OCI-LY7 (cell line): Measurements from ENCODE around the gene CCDC15. TPM values are rescaled to one million over a fixed set of nuclear protein-coding genes. Genes with fewer than 3 reads are reported as not detected.

Source experiments
- BruUV-seq: library from RNA; stranded (reverse); fragments of 400-500 nt; replicated peaks from 2 replicates; lab custom pipeline; 2021; lab: Mats Ljungman, UMichigan
- CTCF ChIA-PET: fragments of 300-600 bp; sonication (Branson Sonifier 250); formaldehyde crosslinking; loops from one replicate; lab custom pipeline; 2022; ENCODE audit warnings: antibody characterized with exemption; ENCODE audit not compliant: unreplicated experiment; lab: Charles Lee
- POLR2A ChIA-PET: fragments of 300-600 bp; sonication (Branson Sonifier 250); formaldehyde crosslinking; loops from one replicate; lab custom pipeline; 2022; ENCODE audit warnings: antibody characterized with exemption; lab: Charles Lee
- DNase-seq: peaks from one replicate; pipeline ENCODE4 v3.0.0-alpha.2; 2015; ENCODE audit warnings: low spot score
- H2AFZ ChIP-seq: fragments of 200-600 bp; sonication (generic), shearing (Covaris generic); 2 replicates; pipeline ENCODE4 v1.6.1; 2014; ENCODE audit warnings: mild to moderate bottlenecking, antibody characterized with exemption, low read length, moderate library complexity
- H3K27ac ChIP-seq: fragments of 200-600 bp; sonication (generic); 2 replicates; pipeline ENCODE4 v1.5.1; 2014; ENCODE audit warnings: mixed run types, low read depth, mild to moderate bottlenecking, moderate library complexity, low read length, inconsistent platforms; ENCODE audit not compliant: poor library complexity, severe bottlenecking
- H3K36me3 ChIP-seq: fragments of 200-600 bp; sonication (generic); 2 replicates; pipeline ENCODE4 v1.6.1; 2014; ENCODE audit warnings: mild to moderate bottlenecking, antibody characterized with exemption, low read length, moderate library complexity, mixed read lengths; ENCODE audit not compliant: insufficient read depth
- H3K4me1 ChIP-seq: fragments of 200-600 bp; sonication (generic); 2 replicates; pipeline ENCODE4 v1.5.1; 2014; ENCODE audit warnings: mild to moderate bottlenecking, low read length; ENCODE audit not compliant: insufficient read depth, poor library complexity, severe bottlenecking
- H3K4me2 ChIP-seq: fragments of 200-600 bp; sonication (generic); 2 replicates; pipeline ENCODE4 v1.6.1; 2014; ENCODE audit warnings: mild to moderate bottlenecking, low read length
- H3K4me3 ChIP-seq: fragments of 200-600 bp; sonication (generic); 2 replicates; pipeline ENCODE4 v1.5.1; 2014; ENCODE audit warnings: mild to moderate bottlenecking, low read depth, low read length; ENCODE audit not compliant: poor library complexity, severe bottlenecking
- H3K79me2 ChIP-seq: fragments of 200-600 bp; sonication (generic); 2 replicates; pipeline ENCODE4 v1.6.1; 2016; ENCODE audit warnings: low read depth, mild to moderate bottlenecking, low read length, moderate library complexity, mixed read lengths; ENCODE audit not compliant: insufficient read depth
- H3K9me2 ChIP-seq: fragments of 200-600 bp; sonication (generic); 2 replicates; pipeline ENCODE4 v1.6.1; 2016; ENCODE audit warnings: mild to moderate bottlenecking, low read length, mixed read lengths; ENCODE audit not compliant: insufficient read depth
- H3K9me3 ChIP-seq: fragments of 200-600 bp; sonication (generic); 2 replicates; pipeline ENCODE4 v1.6.1; 2014; ENCODE audit warnings: mild to moderate bottlenecking, mixed run types, low read length, mixed read lengths
- H4K20me1 ChIP-seq: fragments of 200-600 bp; sonication (generic); 2 replicates; pipeline ENCODE4 v1.6.1; 2014; ENCODE audit warnings: mild to moderate bottlenecking, antibody characterized with exemption, low read length, moderate library complexity, mixed read lengths; ENCODE audit not compliant: insufficient read depth
- CTCF ChIP-seq: fragments of 200-600 bp; sonication (generic); conservative IDR thresholded peaks from 2 replicates; pipeline ENCODE4 v1.5.1; 2014; ENCODE audit warnings: mild to moderate bottlenecking, antibody characterized with exemption, low read length, moderate library complexity, mixed read lengths
- EZH2phosphoT487 ChIP-seq: fragments of 200-600 bp; sonication (generic); IDR thresholded peaks from 2 replicates; pipeline ENCODE4 v1.6.1; 2018; ENCODE audit warnings: low read depth, borderline replicate concordance, mild to moderate bottlenecking, mixed run types, antibody characterized with exemption, low read length, moderate library complexity, mixed read lengths
- intact Hi-C: fragments of 100-400 bp; cut with micrococcal nuclease; formaldehyde crosslinking; loops from one replicate; pipeline ENCODE4 v1.10.0; 2022; ENCODE audit not compliant: unreplicated experiment
- total RNA-seq, 2 experiments: library from RNA; depleted of rRNA in 1 of 2; stranded (reverse); fragments of >200 nt in 1 of 2; shearing (Covaris generic) in 1 of 2; gene quantifications; 2 replicates each; pipeline ENCODE4 v1.2.3, GENCODE V29; 2014 to 2022

CCDC15 gene
- total RNA-seq, 2 experiments from 2014 or later: 9.6 to 10.6 TPM

DNA sequence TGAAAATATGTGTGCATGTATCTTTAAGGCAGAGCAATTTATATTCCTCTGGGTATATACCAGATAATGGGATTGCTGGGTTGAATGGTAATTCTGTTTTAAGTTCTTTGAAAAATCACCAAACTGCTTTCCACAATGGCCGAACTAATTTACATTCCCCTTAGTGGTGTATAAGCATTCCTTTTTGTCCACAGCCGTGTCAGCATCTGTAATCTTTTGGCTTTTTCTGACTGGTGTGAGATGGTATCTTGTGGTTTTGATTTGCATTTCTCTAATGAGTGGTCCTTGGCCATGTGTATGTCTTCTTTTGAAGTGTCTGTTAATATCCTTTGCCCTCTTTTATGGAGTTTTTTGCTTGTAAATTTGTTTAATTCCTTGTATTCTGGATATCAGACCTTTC, 24.3 kb downstream of the CCDC15 start:
- Histone ChIP-seq H3K36me3 (peaks cover 9% of the 10 kb centered on the region), H3K79me2 (no peaks in the 10 kb centered on the region), H3K27ac (no peak overlapping the region), H3K9me3 (no peaks in the 10 kb centered on the region), H2AFZ (no peak overlapping the region), H3K9me2 (no peaks in the 10 kb centered on the region), H3K4me1 (no peaks in the 10 kb centered on the region), H3K4me2 (no peak overlapping the region), H3K4me3 (no peak overlapping the region), H4K20me1 (no peaks in the 10 kb centered on the region)
- POLR2A ChIA-PET: no interaction called here
- intact Hi-C loops: no loop called here
- no peak for DNase-seq
- CTCF ChIA-PET: no interaction called here
- no TSS peak for BruUV-seq
- TF ChIP-seq CTCF: no peak
- no peak for TF ChIP-seq EZH2phosphoT487

- Histone ChIP-seq H3K9me2 (no peaks in the 10 kb centered on the region), H3K4me3 (no peak overlapping the region), H3K36me3 (peaks cover 12% of the 10 kb centered on the region), H3K27ac (no peak overlapping the region), H2AFZ (no peak overlapping the region), H3K79me2 (no peaks in the 10 kb centered on the region), H3K9me3 (no peaks in the 10 kb centered on the region), H3K4me1 (no peaks in the 10 kb centered on the region), H4K20me1 (no peaks in the 10 kb centered on the region), H3K4me2 (no peak overlapping the region)
- no peak for TF ChIP-seq CTCF
- TF ChIP-seq EZH2phosphoT487: no peak
- DNase-seq: no peak
- intact Hi-C loops: no loop called here
- no TSS peak for BruUV-seq
- CTCF ChIA-PET: no interaction called here
- POLR2A ChIA-PET: interaction anchor here (0.7 kb wide), 1 partner anchor 10 kb away, joined by 3 read pairs; no protein-coding TSS in a partner anchor
Measured at GRCh38 chr11:124982043-124982442, 28.0 kb downstream of the CCDC15 start.

GRCh38 chr11:124983674-124984511, 29.9 kb downstream of the CCDC15 start:
- H2AFZ ChIP-seq: no peak overlapping the region
- H3K4me2 ChIP-seq: no peak overlapping the region
- H3K9me3 ChIP-seq: no peaks in the 10 kb centered on the region
- no peak overlapping the region for H3K27ac ChIP-seq
- no peaks in the 10 kb centered on the region for H3K9me2 ChIP-seq
- TF ChIP-seq EZH2phosphoT487 (no peak), CTCF (no peak)
- CTCF ChIA-PET: no interaction called here
- DNase-seq: no peak
- no peaks in the 10 kb centered on the region for H4K20me1 ChIP-seq
- H3K36me3 ChIP-seq: peaks cover 20% of the 10 kb centered on the region
- H3K4me3 ChIP-seq: no peak overlapping the region
- intact Hi-C loops: no loop called here
- POLR2A ChIA-PET: no interaction called here
- BruUV-seq: no TSS peak
- no peaks in the 10 kb centered on the region for H3K4me1 ChIP-seq
- H3K79me2 ChIP-seq: no peaks in the 10 kb centered on the region
